MM.1S (cell line): ENCODE measurements around the gene RPL7L1.

ENCODE experiments used
- DNase-seq: peaks from one replicate; pipeline ENCODE4 v3.0.0-alpha.2; 2015
- H2AFZ ChIP-seq: fragments of 300-600 bp; sonication (generic); 2 replicates; pipeline ENCODE4 v1.6.0; 2016; ENCODE audit warnings: antibody characterized with exemption, low read length
- H3F3A ChIP-seq: fragments of 300-600 bp; sonication (generic); 2 replicates; pipeline ENCODE4 v1.6.1; 2016; ENCODE audit warnings: mild to moderate bottlenecking, antibody characterized with exemption, low read length, moderate library complexity, mixed read lengths; ENCODE audit not compliant: insufficient read depth
- H3K27ac ChIP-seq: fragments of 300-600 bp; sonication (generic); 2 replicates; pipeline ENCODE4 v1.5.1; 2016; ENCODE audit warnings: mild to moderate bottlenecking, low read length
- H3K27me3 ChIP-seq: fragments of 300-600 bp; sonication (generic); replicated peaks from 2 replicates; pipeline ENCODE4 v1.6.0; 2016; ENCODE audit warnings: low read length; ENCODE audit not compliant: insufficient read depth
- H3K36me3 ChIP-seq: fragments of 300-600 bp; sonication (generic); replicated peaks from 2 replicates; pipeline ENCODE4 v1.6.1; 2016; ENCODE audit warnings: mild to moderate bottlenecking, low read length, mixed read lengths; ENCODE audit not compliant: insufficient read depth
- H3K4me1 ChIP-seq: fragments of 300-600 bp; sonication (generic); 2 replicates; pipeline ENCODE4 v1.6.1; 2016; ENCODE audit warnings: low read length, mixed read lengths
- H3K4me2 ChIP-seq: fragments of 300-600 bp; sonication (generic); 2 replicates; pipeline ENCODE4 v1.6.0; 2016; ENCODE audit warnings: low read depth, low read length
- H3K4me3 ChIP-seq: fragments of 300-600 bp; sonication (generic); 2 replicates; pipeline ENCODE4 v1.5.1; 2016; ENCODE audit warnings: low read length, mixed read lengths
- H3K79me2 ChIP-seq: fragments of 300-600 bp; sonication (generic); 2 replicates; pipeline ENCODE4 v1.6.1; 2016; ENCODE audit warnings: mixed run types, low read length, mixed read lengths
- H3K9ac ChIP-seq: fragments of 300-600 bp; sonication (generic); 2 replicates; pipeline ENCODE4 v1.6.1; 2016; ENCODE audit warnings: low read length, mixed read lengths
- H3K9me2 ChIP-seq: fragments of 300-600 bp; sonication (generic); replicated peaks from 2 replicates; pipeline ENCODE4 v1.6.1; 2016; ENCODE audit warnings: mild to moderate bottlenecking, low read length, mixed read lengths; ENCODE audit not compliant: insufficient read depth
- H3K9me3 ChIP-seq: fragments of 300-600 bp; sonication (generic); replicated peaks from 2 replicates; pipeline ENCODE4 v1.6.1; 2016; ENCODE audit warnings: mild to moderate bottlenecking, low read length, mixed read lengths; ENCODE audit not compliant: insufficient read depth
- H4K20me1 ChIP-seq: fragments of 300-600 bp; sonication (generic); 2 replicates; pipeline ENCODE4 v1.6.1; 2016; ENCODE audit warnings: mild to moderate bottlenecking, low read length, moderate library complexity, mixed read lengths; ENCODE audit not compliant: insufficient read depth
- EZH2 ChIP-seq: fragments of 300-600 bp; sonication (generic); optimal IDR thresholded peaks from 2 replicates; pipeline ENCODE3; 2017; ENCODE audit warnings: low read depth, mild to moderate bottlenecking, antibody characterized with exemption, low read length, mixed read lengths
- EZH2phosphoT487 ChIP-seq: fragments of 300-600 bp; sonication (generic); IDR thresholded peaks from 2 replicates; pipeline ENCODE4 v1.6.1; 2018; ENCODE audit warnings: antibody characterized with exemption, low read length
- TF ChIP-seq, protein P1 (sequence below): fragments of 300-600 bp; sonication (generic); IDR thresholded peaks from 2 replicates; pipeline ENCODE4 v1.5.1; 2016; ENCODE audit warnings: antibody characterized with exemption, low read length, mixed read lengths

Gene RPL7L1

GRCh38 chr6:42938987-42939809 lies 59.8 kb downstream of the RPL7L1 start:
- no peak overlapping the region for H3K9ac ChIP-seq
- H3K9me2 ChIP-seq, result no peaks in the 10 kb centered on the region
- no peak overlapping the region for H2AFZ ChIP-seq
- TF ChIP-seq, protein P1, sequence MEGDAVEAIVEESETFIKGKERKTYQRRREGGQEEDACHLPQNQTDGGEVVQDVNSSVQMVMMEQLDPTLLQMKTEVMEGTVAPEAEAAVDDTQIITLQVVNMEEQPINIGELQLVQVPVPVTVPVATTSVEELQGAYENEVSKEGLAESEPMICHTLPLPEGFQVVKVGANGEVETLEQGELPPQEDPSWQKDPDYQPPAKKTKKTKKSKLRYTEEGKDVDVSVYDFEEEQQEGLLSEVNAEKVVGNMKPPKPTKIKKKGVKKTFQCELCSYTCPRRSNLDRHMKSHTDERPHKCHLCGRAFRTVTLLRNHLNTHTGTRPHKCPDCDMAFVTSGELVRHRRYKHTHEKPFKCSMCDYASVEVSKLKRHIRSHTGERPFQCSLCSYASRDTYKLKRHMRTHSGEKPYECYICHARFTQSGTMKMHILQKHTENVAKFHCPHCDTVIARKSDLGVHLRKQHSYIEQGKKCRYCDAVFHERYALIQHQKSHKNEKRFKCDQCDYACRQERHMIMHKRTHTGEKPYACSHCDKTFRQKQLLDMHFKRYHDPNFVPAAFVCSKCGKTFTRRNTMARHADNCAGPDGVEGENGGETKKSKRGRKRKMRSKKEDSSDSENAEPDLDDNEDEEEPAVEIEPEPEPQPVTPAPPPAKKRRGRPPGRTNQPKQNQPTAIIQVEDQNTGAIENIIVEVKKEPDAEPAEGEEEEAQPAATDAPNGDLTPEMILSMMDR, result no peak
- TF ChIP-seq EZH2 (no peak), EZH2phosphoT487 (no peak)
- no peaks in the 10 kb centered on the region for H3K4me1 ChIP-seq
- DNase-seq, result no peak
- H3K36me3 ChIP-seq, result peaks cover 3% of the 10 kb centered on the region; the same call in 1 of the 2 replicates
- H4K20me1 ChIP-seq, result no peaks in the 10 kb centered on the region; the same call in 1 of the 2 replicates
- H3K4me2 ChIP-seq, result no peak overlapping the region
- no peaks in the 10 kb centered on the region for H3F3A ChIP-seq
- H3K27me3 ChIP-seq, result no peaks in the 10 kb centered on the region
- peaks cover 16% of the 10 kb centered on the region for H3K79me2 ChIP-seq
- H3K9me3 ChIP-seq, result no peaks in the 10 kb centered on the region
- H3K4me3 ChIP-seq, result no peak overlapping the region
- H3K27ac ChIP-seq, result no peak overlapping the region
